K562 (cell line): ENCODE results near the gene YIF1A. TPM values are rescaled to one million over a fixed set of nuclear protein-coding genes. Genes with fewer than 3 reads are reported as not detected.

Experiments used
- ATF7 ChIP-seq: fragments of 450-650 bp; IDR thresholded peaks from 2 replicates; pipeline ENCODE4 v1.7.1; 2014; ENCODE audit warnings: mild to moderate bottlenecking, moderate library complexity
- BACH1 ChIP-seq: fragments of 200-800 bp; sonication (Bioruptor generic); IDR thresholded peaks from 2 replicates; pipeline ENCODE4 v1.6.1; 2016; ENCODE audit warnings: missing genetic modification characterization, missing compliant biosample characterization
- BDP1 ChIP-seq: IDR thresholded peaks from 3 replicates; pipeline ENCODE4 v1.6.1; 2011; ENCODE audit not compliant: insufficient read length, insufficient read depth
- CLOCK ChIP-seq: fragments of 250-450 bp; sonication (Bioruptor Pico); IDR thresholded peaks from 2 replicates; pipeline ENCODE4 v1.4.0; 2020; ENCODE audit warnings: mild to moderate bottlenecking, moderate library complexity, borderline replicate concordance
- FOXP4 ChIP-seq: sonication (generic); formaldehyde crosslinking; IDR thresholded peaks from 2 replicates; pipeline ENCODE4 v1.8.0; 2022; ENCODE audit warnings: mild to moderate bottlenecking, missing genetic modification reagents, borderline replicate concordance
- KDM2B ChIP-seq: fragments of 250-450 bp; sonication (Bioruptor Pico); IDR thresholded peaks from 2 replicates; pipeline ENCODE4 v1.8.0; 2021; ENCODE audit warnings: mild to moderate bottlenecking, moderate library complexity
- MLX ChIP-seq, 2 experiments: fragments of 450-650 bp in 1 of 2; sonication (generic) in 1 of 2; formaldehyde crosslinking; conservative IDR thresholded peaks; 2 replicates each; pipeline versions ENCODE4 v1.4.0 to v1.8.1; 2020 to 2022; ENCODE audit warnings: mild to moderate bottlenecking in 1 of 2, missing genetic modification reagents in 1 of 2
- MYBL2 ChIP-seq, 2 experiments: fragments of 450-650 bp in 1 of 2; sonication (generic) in 1 of 2; formaldehyde crosslinking in 1 of 2; IDR thresholded peaks; 2 replicates each; pipeline versions ENCODE4 v1.6.1 to v1.8.1; 2017 to 2022; ENCODE audit warnings: borderline replicate concordance in 1 of 2, inconsistent platforms in 1 of 2, low read depth in 1 of 2, mild to moderate bottlenecking in 1 of 2, missing genetic modification reagents in 1 of 2, moderate library complexity in 1 of 2
- NUFIP1 ChIP-seq: fragments of 450-650 bp; IDR thresholded peaks from 2 replicates; pipeline ENCODE4 v1.6.1; 2018; ENCODE audit not compliant: partially characterized antibody
- POLR2B ChIP-seq: fragments of 450-650 bp; IDR thresholded peaks from 2 replicates; pipeline ENCODE4 v1.6.1; 2018; ENCODE audit warnings: low read depth; ENCODE audit not compliant: partially characterized antibody
- POLR3A ChIP-seq: IDR thresholded peaks from 2 replicates; pipeline ENCODE4 v1.6.1; 2011; ENCODE audit warnings: borderline replicate concordance, mild to moderate bottlenecking, moderate library complexity; ENCODE audit not compliant: insufficient read length, insufficient read depth; ENCODE audit errors: extremely low read depth
- RBBP5 ChIP-seq: fragments of 200-600 bp; sonication (generic); IDR thresholded peaks from 2 replicates; pipeline ENCODE4 v1.6.1; 2012; ENCODE audit warnings: borderline replicate concordance, mild to moderate bottlenecking, low read length, control low read depth, inconsistent platforms; ENCODE audit not compliant: insufficient read depth, poor library complexity, severe bottlenecking
- SMARCA5 ChIP-seq: fragments of 450-650 bp; IDR thresholded peaks from 2 replicates; pipeline ENCODE4 v1.6.1; 2016
- SOX6 ChIP-seq: fragments of 450-650 bp; IDR thresholded peaks from 2 replicates; pipeline ENCODE4 v1.6.1; 2014; ENCODE audit warnings: mild to moderate bottlenecking
- SP2 ChIP-seq: IDR thresholded peaks from 2 replicates; pipeline ENCODE4 v1.6.1; 2011; ENCODE audit warnings: mild to moderate bottlenecking, low read depth, low read length, moderate library complexity; ENCODE audit not compliant: poor library complexity, severe bottlenecking; ENCODE audit errors: extremely low read depth
- XRCC5 ChIP-seq: fragments of 200-400 bp; formaldehyde crosslinking; IDR thresholded peaks from 2 replicates; pipeline ENCODE4 v1.6.1; 2017; ENCODE audit warnings: low read depth, mild to moderate bottlenecking, low read length
- ZBTB34 ChIP-seq: fragments of 250-450 bp; sonication (Bioruptor Pico); IDR thresholded peaks from 2 replicates; pipeline ENCODE4 v1.8.0; 2021; ENCODE audit warnings: mild to moderate bottlenecking, moderate library complexity
- ZFP30 ChIP-seq: fragments of 250-450 bp; sonication (Bioruptor Pico); IDR thresholded peaks from 2 replicates; pipeline ENCODE4 v1.8.0; 2022; ENCODE audit warnings: moderate library complexity, mild to moderate bottlenecking, inconsistent platforms, borderline replicate concordance
- ZNF253 ChIP-seq: fragments of 250-450 bp; sonication (Bioruptor Pico); conservative IDR thresholded peaks from 2 replicates; pipeline ENCODE4 v1.6.1; 2021; ENCODE audit warnings: mild to moderate bottlenecking
- ZNF778 ChIP-seq: fragments of 450-650 bp; formaldehyde crosslinking; IDR thresholded peaks from 2 replicates; pipeline ENCODE4 v1.4.0; 2020; ENCODE audit warnings: mild to moderate bottlenecking, moderate library complexity
- polyA plus RNA-seq, 8 experiments: library from polyadenylated mRNA; depleted of rRNA in 4 of 8; stranded (reverse) in 5 of 8; unstranded in 3 of 8; fragments of >200 nt; fragmentation: Nextera tagmentation in 2 of 8; fragmentation: Illumina TruSeq in 1 of 8; extraction: Ambion mirVana in 2 of 8; extraction: Trizol in 1 of 8; gene quantifications; 2 replicates each; pipeline versions ENCODE4 v1.2.1 to v1.2.3, GENCODE V29; 2011 to 2014; ENCODE audit warnings: inconsistent platforms in 1 of 8, missing spikeins in 1 of 8
- total RNA-seq, 7 experiments: library from RNA; depleted of rRNA in 6 of 7; stranded (reverse); fragments of >200 nt in 6 of 7; fragmentation: Illumina TruSeq in 2 of 7; extraction: Trizol in 2 of 7; gene quantifications; 2 replicates each; pipeline versions ENCODE4 v1.2.1 to v1.2.3, GENCODE V29; 2011 to 2021; ENCODE audit warnings: low replicate concordance in 1 of 7

YIF1A gene
- total and polyA plus RNA-seq, 9 of the 15 experiments (the other 6 are each of a cell fraction or from before 2014, with no cell fraction given): 8.6 to 121 (median 77.2) TPM

GRCh38 chr11:66311965-66312548 is 23.1 kb upstream of the YIF1A start (continued):
- TF ChIP-seq ZFP30 (CRISPR knock-in tag): no peak
- TF ChIP-seq NUFIP1: no peak
- TF ChIP-seq ZNF253 (CRISPR knock-in tag): no peak
- TF ChIP-seq BACH1: no peak
- TF ChIP-seq SP2: no peak
- TF ChIP-seq RBBP5: peak; percentile 26
- no peak for TF ChIP-seq ZBTB34
- peak; percentile 87 for TF ChIP-seq XRCC5
- TF ChIP-seq SOX6: no peak
- TF ChIP-seq CLOCK (CRISPR knock-in tag): no peak
- TF ChIP-seq MLX (CRISPR knock-in tag; conservative IDR thresholded peaks at IDR 0.05): no peak
- no peak for TF ChIP-seq ZNF778
- TF ChIP-seq POLR2B: no peak
- TF ChIP-seq KDM2B (CRISPR knock-in tag): 0 out of 2 replicates have a peak, but pooled peaks have one; percentile 51
- TF ChIP-seq SMARCA5: no peak
- TF ChIP-seq BDP1: no peak
- TF ChIP-seq ATF7: peak; percentile 77
- no peak; the same call in 1 of the 2 replicates for TF ChIP-seq FOXP4 (CRISPR knock-in tag)
- TF ChIP-seq MYBL2 (IDR thresholded peaks at IDR 0.05; ENCODE audit: low read depth): no peak
- no peak for TF ChIP-seq MYBL2 (CRISPR knock-in tag; IDR thresholded peaks at IDR 0.05; ENCODE audit: borderline replicate concordance)
- TF ChIP-seq POLR3A: no peak
